HG02678 (cell line): ENCODE data around the gene DLG4.

Experiments used
- ATAC-seq: cut with Tn5 transposase; IDR thresholded peaks from one replicate; pipeline ENCODE4 v1.9.1; 2021; ENCODE audit warnings: mild to moderate bottlenecking, moderate library complexity; ENCODE audit not compliant: unreplicated experiment

Gene DLG4

GRCh38 chr17:7233701-7234082 lies 14.1 kb upstream of the DLG4 start:
- no peak for ATAC-seq

- no peak for ATAC-seq
Observed at GRCh38 chr17:7232114-7232513, 12.5 kb upstream of the DLG4 start.

- no peak for ATAC-seq
Observed at GRCh38 chr17:7229504-7229903, 9.9 kb upstream of the DLG4 start.

GRCh38 chr17:7228920-7229319 lies 9.3 kb upstream of the DLG4 start:
- no peak for ATAC-seq

- no peak for ATAC-seq
Observed at GRCh38 chr17:7226721-7227710, 7.4 kb upstream of the DLG4 start.

GRCh38 chr17:7225711-7226331 lies 6.2 kb upstream of the DLG4 start:
- ATAC-seq: no peak

GRCh38 chr17:7224661-7225111 lies 5.0 kb upstream of the DLG4 start:
- no peak for ATAC-seq

- no peak for ATAC-seq
Observed at GRCh38 chr17:7224110-7224509, 4.5 kb upstream of the DLG4 start.

GRCh38 chr17:7223375-7223774 lies 3.7 kb upstream of the DLG4 start:
- no peak for ATAC-seq

- no peak for ATAC-seq
Observed at GRCh38 chr17:7222972-7223292, 3.3 kb upstream of the DLG4 start.

GRCh38 chr17:7222093-7222971 lies 2.7 kb upstream of the DLG4 start:
- no peak for ATAC-seq

GRCh38 chr17:7221278-7222092 lies 1.8 kb upstream of the DLG4 start:
- ATAC-seq: no peak

GRCh38 chr17:7220593-7221277 lies 1.1 kb upstream of the DLG4 start:
- ATAC-seq: no peak

- ATAC-seq: no peak
Observed at GRCh38 chr17:7219229-7219811, 316 bp downstream of the DLG4 start.

GRCh38 chr17:7218758-7219157 lies 878 bp downstream of the DLG4 start:
- ATAC-seq: no peak

GRCh38 chr17:7218166-7218565 lies 1.5 kb downstream of the DLG4 start:
- no peak for ATAC-seq

- no peak for ATAC-seq
Observed at GRCh38 chr17:7217113-7217987, 2.3 kb downstream of the DLG4 start.

- no peak for ATAC-seq
Observed at GRCh38 chr17:7216242-7217112, 3.2 kb downstream of the DLG4 start.
